Activated CD8-positive, alpha-beta memory T cell treated with anti-CD3 and anti-CD28 coated beads, Interleukin-2, amount 10 ng/mL, durations not matched to agents 7 days and 5 days (primary cell): ENCODE results near the gene DPH7. TPM values are rescaled to one million over a fixed set of nuclear protein-coding genes. Genes with fewer than 3 reads are reported as not detected.
"Not testable (repeated sequence)": the region's sequence is repeated elsewhere in the genome, so short reads cannot be mapped to it uniquely, and the experiment has no call there.

ENCODE experiments used
- ATAC-seq: fragments of 150-1000 bp; cut with Tn5 transposase; one replicate; pipeline ENCODE4 v1.10.0; 2021; ENCODE audit warnings: moderate library complexity
- CTCF ChIA-PET: fragments of 350-600 bp; sonication (Branson Sonifier 250); formaldehyde crosslinking; loops from one replicate; lab custom pipeline; 2021; ENCODE audit warnings: antibody characterized with exemption; lab: Charles Lee
- DNase-seq: peaks from one replicate; pipeline ENCODE4 v3.0.0-alpha.2; 2020
- H3K27ac Mint-ChIP-seq: one replicate; pipeline ENCODE4 v1.8.0; 2021; ENCODE audit warnings: mild to moderate bottlenecking, mixed read lengths
- H3K27me3 Mint-ChIP-seq: one replicate; pipeline ENCODE4 v1.8.0; 2021; ENCODE audit warnings: mixed read lengths
- H3K36me3 Mint-ChIP-seq: one replicate; pipeline ENCODE4 v1.8.0; 2021; ENCODE audit warnings: mild to moderate bottlenecking, mixed read lengths
- H3K4me1 Mint-ChIP-seq: one replicate; pipeline ENCODE4 v1.8.0; 2021; ENCODE audit warnings: mixed read lengths
- H3K4me3 Mint-ChIP-seq: one replicate; pipeline ENCODE4 v1.8.0; 2021; ENCODE audit warnings: mild to moderate bottlenecking, moderate library complexity, mixed read lengths
- H3K9me3 Mint-ChIP-seq: one replicate; pipeline ENCODE4 v1.8.0; 2022; ENCODE audit warnings: low read depth, mixed read lengths
- total RNA-seq, 2 experiments: library from RNA; stranded (reverse); gene quantifications; one replicate each; pipeline ENCODE4 v1.2.3, GENCODE V29; 2021

The DPH7 gene
- total RNA-seq, 2 experiments from 2014 or later, result 39.9 to 45.1 TPM

DNA sequence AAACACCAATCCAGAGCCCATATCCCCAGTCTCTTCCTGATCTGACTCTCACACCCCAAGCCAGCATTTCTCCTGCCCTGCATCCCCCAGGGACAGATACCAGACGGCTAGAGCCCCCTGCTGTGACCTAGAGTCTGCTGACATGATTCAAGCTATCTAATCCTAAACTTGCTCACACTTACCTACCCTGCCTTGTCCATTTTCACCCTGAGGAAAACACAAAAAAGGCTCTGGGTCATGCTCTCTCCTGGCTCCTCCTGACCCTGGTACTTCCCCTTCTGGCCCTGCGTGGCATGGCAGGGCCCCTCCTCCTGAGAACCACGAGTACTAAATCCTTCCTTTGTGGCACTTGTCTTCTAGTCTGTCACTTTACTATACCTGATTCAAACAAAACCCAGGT lies 23.9 kb upstream of the DPH7 start:
- ATAC-seq (no peak), DNase-seq (no peak)
- Mint-ChIP-seq H3K9me3 (no peaks in the 10 kb centered on the region), H3K27ac (no peak overlapping the region), H3K4me1 (peaks cover 23% of the 10 kb centered on the region), H3K27me3 (no peaks in the 10 kb centered on the region), H3K36me3 (no peaks in the 10 kb centered on the region), H3K4me3 (peak overlapping the region; percentile 13)
- CTCF ChIA-PET, result no interaction called here

- Mint-ChIP-seq H3K9me3 (no peaks in the 10 kb centered on the region), H3K4me1 (peaks cover 11% of the 10 kb centered on the region), H3K4me3 (no peak overlapping the region), H3K27ac (no peak overlapping the region), H3K36me3 (no peaks in the 10 kb centered on the region), H3K27me3 (no peaks in the 10 kb centered on the region)
- DNase-seq (no peak), ATAC-seq (no peak)
- CTCF ChIA-PET, result no interaction called here
These were observed 20.2 kb upstream of the DPH7 start for GRCh38 chr9:137598943-137599342.

DNA sequence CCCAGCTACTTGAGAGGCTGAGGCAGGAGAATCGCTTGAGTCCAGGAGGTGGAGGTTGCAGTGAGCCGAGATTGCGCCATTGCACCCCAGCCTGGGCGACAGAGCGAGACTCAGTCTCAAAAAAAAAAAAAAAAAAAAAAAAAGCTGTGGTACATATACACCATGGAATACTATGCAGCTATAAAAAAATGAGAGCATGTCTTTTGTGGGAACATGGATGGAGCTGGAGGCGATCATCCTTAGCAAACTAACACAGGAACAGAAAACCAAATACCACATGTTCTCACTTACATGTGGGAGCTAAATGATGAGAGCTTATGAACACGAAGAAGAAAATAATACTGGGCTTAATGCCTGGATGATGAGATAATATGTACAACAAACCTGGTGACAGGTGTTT lies 17.9 kb upstream of the DPH7 start:
- H3K9me3 Mint-ChIP-seq, ATAC-seq: not testable (repeated sequence)
- CTCF ChIA-PET, result interaction anchor here (1.0 kb wide), 1 partner anchor 23 kb away, joined by 3 read pairs; no protein-coding TSS in a partner anchor

DNA sequence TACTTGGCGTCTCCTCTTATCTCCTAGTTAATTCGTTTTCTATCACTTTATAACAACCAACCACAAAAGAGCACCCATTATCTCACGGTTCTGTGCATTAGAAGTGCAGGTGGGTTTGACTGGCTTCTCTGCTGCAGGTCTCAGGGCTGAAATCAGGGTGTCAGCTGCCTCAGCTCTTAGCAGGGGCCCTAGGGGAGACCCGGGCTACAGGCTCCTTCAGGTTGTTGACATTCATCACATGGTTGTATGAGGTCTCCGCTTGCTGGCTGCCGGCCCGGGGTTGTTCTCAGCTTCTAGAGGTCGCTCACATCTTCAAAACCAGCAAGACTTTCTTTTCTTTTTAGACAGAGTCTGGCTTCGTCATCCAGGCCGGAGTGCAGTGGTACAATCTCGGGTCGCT lies 14.5 kb upstream of the DPH7 start:
- Mint-ChIP-seq H3K36me3 (no peaks in the 10 kb centered on the region), H3K27ac (no peak overlapping the region), H3K4me1 (peaks cover 15% of the 10 kb centered on the region), H3K9me3 (no peaks in the 10 kb centered on the region), H3K27me3 (no peaks in the 10 kb centered on the region), H3K4me3 (peak overlapping the region; percentile 18)
- CTCF ChIA-PET, result interaction anchor here (0.9 to 1.3 kb wide), 2 partner anchors 13 to 58 kb away, joined by 3 to 5 read pairs; no protein-coding TSS in a partner anchor
- ATAC-seq, result no peak
- DNase-seq, result no peak

More for the DNA sequence above, 17.9 kb upstream of the DPH7 start:
- not testable (repeated sequence) for H3K4me3 Mint-ChIP-seq, H3K27ac Mint-ChIP-seq, H3K27me3 Mint-ChIP-seq, H3K4me1 Mint-ChIP-seq, H3K36me3 Mint-ChIP-seq, DNase-seq

- Mint-ChIP-seq H3K27ac (no peak overlapping the region), H3K36me3 (peaks cover 3% of the 10 kb centered on the region), H3K4me3 (peak overlapping the region; percentile 18), H3K9me3 (no peaks in the 10 kb centered on the region), H3K4me1 (peaks cover 18% of the 10 kb centered on the region), H3K27me3 (no peaks in the 10 kb centered on the region)
- CTCF ChIA-PET, result interaction anchor here (0.9 to 1.3 kb wide), 2 partner anchors 13 to 58 kb away, joined by 3 to 5 read pairs; no protein-coding TSS in a partner anchor
- DNase-seq (no peak), ATAC-seq (no peak)
These were observed 14.0 kb upstream of the DPH7 start for GRCh38 chr9:137592767-137593166.

- ATAC-seq, result peak; percentile 96
These were observed 12.0 kb upstream of the DPH7 start, which contains the start of gene ZMYND19 for GRCh38 chr9:137590469-137591383. TSS of gene ZMYND19 (minus strand) at chr9:137590512. CDS start at chr9:137590263, 249 bp downstream.

GRCh38 chr9:137590123-137590468 lies 11.4 kb upstream of the DPH7 start:
- Mint-ChIP-seq H3K4me3 (no peak overlapping the region), H3K36me3 (peaks cover 14% of the 10 kb centered on the region), H3K9me3 (no peaks in the 10 kb centered on the region), H3K27me3 (no peaks in the 10 kb centered on the region), H3K27ac (no peak overlapping the region), H3K4me1 (peaks cover 19% of the 10 kb centered on the region)
- CTCF ChIA-PET, result interaction anchor here (2.0 kb wide), 1 partner anchor 10 kb away, joined by 10 read pairs; the partner anchor contains the start of gene DPH7
- no peak for ATAC-seq
- DNase-seq, result no peak

More at GRCh38 chr9:137590469-137591383, 12.0 kb upstream of the DPH7 start, which contains the start of gene ZMYND19:
- CTCF ChIA-PET, result interaction anchor here (0.7 to 2.0 kb wide), 6 partner anchors 11 to 146 kb away, joined by 3 to 10 read pairs (median 4); partner anchors contain the start of genes DPH7 and PNPLA7
- Mint-ChIP-seq H3K27me3 (no peaks in the 10 kb centered on the region), H3K9me3 (no peaks in the 10 kb centered on the region), H3K27ac (peak within 1 kb of the TSS; percentile 88), H3K4me3 (peak within 1 kb of the TSS; percentile 81), H3K36me3 (peaks cover 14% of the 10 kb centered on the region), H3K4me1 (peaks cover 19% of the 10 kb centered on the region)
- DNase-seq, result peak; percentile 89

DNA sequence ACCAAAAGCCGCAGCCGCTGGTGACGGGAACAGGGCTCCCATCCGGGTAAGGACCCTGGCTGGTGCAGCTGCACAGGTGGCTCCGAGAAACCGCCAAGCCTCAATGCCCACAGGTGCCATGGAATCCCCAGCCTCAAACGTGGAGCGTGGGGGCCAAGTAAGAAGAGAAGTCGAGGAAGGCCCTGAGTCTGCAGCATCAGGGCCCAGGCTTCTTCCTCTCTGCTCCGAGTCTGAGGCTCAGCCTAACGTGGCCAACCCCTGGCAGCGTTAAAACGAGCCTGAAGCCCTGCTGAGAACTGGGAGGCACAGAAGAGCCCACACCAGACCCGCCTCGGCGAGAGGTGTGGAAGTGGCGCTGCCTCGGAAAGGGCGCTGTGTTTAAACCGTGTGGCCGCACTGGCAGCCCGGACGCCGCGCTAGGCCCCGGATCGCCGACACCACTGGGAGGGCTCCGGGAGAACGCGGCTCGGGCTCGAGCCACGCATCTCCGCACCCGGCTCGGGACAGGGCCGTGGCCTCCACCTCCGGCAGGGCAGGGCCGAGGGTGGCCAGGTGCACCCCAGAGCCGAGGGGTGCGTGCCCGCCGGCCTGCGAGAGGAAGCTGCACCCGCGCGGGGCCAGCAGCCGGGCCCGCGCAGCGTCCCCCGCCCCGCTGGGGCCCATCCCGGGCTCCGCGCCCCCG lies 10.9 kb upstream of the DPH7 start:
- H3K4me1 Mint-ChIP-seq, result peaks cover 19% of the 10 kb centered on the region
- peak overlapping the region; percentile 80 for H3K4me3 Mint-ChIP-seq
- ATAC-seq (peak; percentile 14), DNase-seq (no peak)
- peak overlapping the region; percentile 75 for H3K27ac Mint-ChIP-seq
- H3K27me3 Mint-ChIP-seq, result no peaks in the 10 kb centered on the region
- no peaks in the 10 kb centered on the region for H3K9me3 Mint-ChIP-seq
- peaks cover 14% of the 10 kb centered on the region for H3K36me3 Mint-ChIP-seq
- CTCF ChIA-PET, result interaction anchor here (2.0 to 2.7 kb wide), 2 partner anchors 10 to 11 kb away, joined by 10 to 19 read pairs; partner anchors contain the start of gene DPH7

- DNase-seq, result no peak
- no peaks in the 10 kb centered on the region for H3K9me3 Mint-ChIP-seq
- CTCF ChIA-PET, result interaction anchor here (2.4 to 2.7 kb wide), 2 partner anchors 10 to 13 kb away, joined by 8 to 19 read pairs; partner anchors contain the start of gene DPH7
- H3K4me3 Mint-ChIP-seq, result peak overlapping the region; percentile 80
- no peak overlapping the region for H3K27ac Mint-ChIP-seq
- H3K36me3 Mint-ChIP-seq, result peaks cover 14% of the 10 kb centered on the region
- H3K4me1 Mint-ChIP-seq, result peaks cover 19% of the 10 kb centered on the region
- H3K27me3 Mint-ChIP-seq, result no peaks in the 10 kb centered on the region
- no peak for ATAC-seq
These were observed 10.2 kb upstream of the DPH7 start for GRCh38 chr9:137588891-137589290.

- Mint-ChIP-seq H3K9me3 (no peaks in the 10 kb centered on the region), H3K27ac (no peak overlapping the region), H3K36me3 (peaks cover 14% of the 10 kb centered on the region), H3K27me3 (no peaks in the 10 kb centered on the region), H3K4me3 (peak overlapping the region; percentile 37), H3K4me1 (peaks cover 19% of the 10 kb centered on the region)
- CTCF ChIA-PET, result interaction anchor here (2.4 to 2.7 kb wide), 2 partner anchors 9 to 13 kb away, joined by 8 to 19 read pairs; partner anchors contain the start of gene DPH7
- no peak for ATAC-seq
- no peak for DNase-seq
These were observed 9.6 kb upstream of the DPH7 start for GRCh38 chr9:137588311-137588710.

GRCh38 chr9:137586854-137587253 lies 8.1 kb upstream of the DPH7 start:
- CTCF ChIA-PET, result interaction anchor here (2.4 to 2.7 kb wide), 2 partner anchors 8 to 11 kb away, joined by 8 to 19 read pairs; partner anchors contain the start of gene DPH7
- Mint-ChIP-seq H3K4me1 (peaks cover 19% of the 10 kb centered on the region), H3K27me3 (no peaks in the 10 kb centered on the region), H3K36me3 (peaks cover 14% of the 10 kb centered on the region), H3K4me3 (no peak overlapping the region), H3K9me3 (no peaks in the 10 kb centered on the region), H3K27ac (no peak overlapping the region)
- no peak for DNase-seq
- no peak for ATAC-seq

DNA sequence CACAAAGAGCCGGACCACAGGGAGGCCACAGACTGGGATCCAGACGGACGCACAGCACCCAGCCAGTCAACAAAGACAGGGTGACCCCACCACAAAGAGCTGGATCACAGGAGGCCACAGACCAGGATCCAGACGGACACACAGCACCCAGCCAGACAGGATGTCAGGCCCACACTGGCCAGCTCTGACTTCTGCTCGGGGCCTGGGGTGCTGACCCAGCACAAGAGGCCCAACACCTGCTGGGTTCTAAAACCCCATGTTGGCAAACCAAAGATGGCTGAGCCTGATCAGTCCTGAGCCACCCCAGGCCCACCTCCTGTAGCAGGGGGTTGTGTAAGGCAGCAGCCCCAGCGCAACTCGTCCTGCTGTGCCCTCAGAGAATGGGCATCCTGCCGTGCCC lies 5.2 kb upstream of the DPH7 start:
- DNase-seq, result no peak
- Mint-ChIP-seq H3K4me3 (no peak overlapping the region), H3K4me1 (peaks cover 17% of the 10 kb centered on the region), H3K27me3 (no peaks in the 10 kb centered on the region), H3K9me3 (no peaks in the 10 kb centered on the region), H3K36me3 (peaks cover 14% of the 10 kb centered on the region), H3K27ac (no peak overlapping the region)
- CTCF ChIA-PET, result no interaction called here
- no peak for ATAC-seq

GRCh38 chr9:137583347-137583746 lies 4.6 kb upstream of the DPH7 start:
- H3K4me3 Mint-ChIP-seq, result no peak overlapping the region
- no peaks in the 10 kb centered on the region for H3K9me3 Mint-ChIP-seq
- H3K36me3 Mint-ChIP-seq, result peaks cover 14% of the 10 kb centered on the region
- H3K4me1 Mint-ChIP-seq, result peaks cover 12% of the 10 kb centered on the region
- no peak overlapping the region for H3K27ac Mint-ChIP-seq
- no peak for DNase-seq
- H3K27me3 Mint-ChIP-seq, result no peaks in the 10 kb centered on the region
- ATAC-seq, result no peak
- CTCF ChIA-PET, result no interaction called here
